Body of pancreas (tissue), 4 donors: Measurements from ENCODE around the gene PFKFB2. TPM values are rescaled to one million over a fixed set of nuclear protein-coding genes. Genes with fewer than 3 reads are reported as not detected.
A peak's percentile ranks its signal among the peaks of the same experiment; 100 is the strongest.

Experiments used
- ATAC-seq: fragments of 150-250 bp; one replicate; pipeline ENCODE4 v1.9.1; 2016
- DNase-seq, 4 donors: peaks; one replicate each; pipeline ENCODE4 v3.0.0-alpha.2; 2019
- H3K27ac ChIP-seq, 4 donors: fragments of 200-600 bp; sonication (generic); 1 replicate in 3 of 4; 2 replicates in 1 of 4; pipeline versions ENCODE4 v1.5.1 to v1.6.1; 2016 to 2019; ENCODE audit warnings: mild to moderate bottlenecking in 1 of 4, mixed read lengths in 1 of 4, moderate library complexity in 1 of 4
- H3K27me3 ChIP-seq, 2 donors: fragments of 200-600 bp; sonication (generic); one replicate each; pipeline ENCODE4 v1.6.0; 2016; ENCODE audit warnings: mild to moderate bottlenecking in 1 of 2
- H3K36me3 ChIP-seq, 2 donors: fragments of 200-600 bp; sonication (generic); replicated peaks in 1 of 2; 2 replicates each; pipeline ENCODE4 v1.5.1; 2016; ENCODE audit warnings: low read depth in 2 of 2; ENCODE audit not compliant: insufficient read depth in 1 of 2
- H3K4me1 ChIP-seq: fragments of 200-600 bp; sonication (generic); one replicate; pipeline ENCODE4 v1.6.0; 2016
- H3K4me3 ChIP-seq, 2 donors: fragments of 200-600 bp; sonication (generic); 1 replicate in 1 of 2; 2 replicates in 1 of 2; pipeline ENCODE4 v1.5.1; 2016 to 2019
- H3K9me3 ChIP-seq, 3 donors: fragments of 200-600 bp; sonication (generic); 1 replicate in 2 of 3; 2 replicates in 1 of 3; pipeline ENCODE4 v1.5.1; 2016
- POLR2A ChIP-seq, 3 donors: fragments of 450-650 bp; IDR thresholded peaks; one replicate each; pipeline ENCODE4 v1.6.1; 2016; ENCODE audit warnings: antibody characterized with exemption in 3 of 3, mild to moderate bottlenecking in 2 of 3
- WGBS, 2 donors: methylation state at CpG; one replicate each; pipeline ENCODE4 v1.1.5; 2017; 5-methylcytosine and 5-hydroxymethylcytosine counted together
- intact Hi-C: fragments of 100-400 bp; cut with DNase I; formaldehyde crosslinking; loops from one replicate; pipeline ENCODE4 v1.15.1; 2023
- total RNA-seq, 2 donors: library from RNA; depleted of rRNA; stranded (reverse); fragments of >200 nt; gene quantifications; one replicate each; pipeline ENCODE4 v1.1.0, GENCODE V29; 2016
- TF ChIP-seq, protein P1 (sequence below), 7 experiments: fragments of 450-650 bp in 4 of 7; fragments of 200-600 bp in 3 of 7; sonication (generic) in 3 of 7; IDR thresholded peaks; one replicate each; pipeline ENCODE4 v1.5.1; 2016 to 2019; ENCODE audit warnings: antibody characterized with exemption in 7 of 7

PFKFB2 gene
- total RNA-seq, 2 donors from 2014 or later = 4.9 to 9.3 TPM

DNA sequence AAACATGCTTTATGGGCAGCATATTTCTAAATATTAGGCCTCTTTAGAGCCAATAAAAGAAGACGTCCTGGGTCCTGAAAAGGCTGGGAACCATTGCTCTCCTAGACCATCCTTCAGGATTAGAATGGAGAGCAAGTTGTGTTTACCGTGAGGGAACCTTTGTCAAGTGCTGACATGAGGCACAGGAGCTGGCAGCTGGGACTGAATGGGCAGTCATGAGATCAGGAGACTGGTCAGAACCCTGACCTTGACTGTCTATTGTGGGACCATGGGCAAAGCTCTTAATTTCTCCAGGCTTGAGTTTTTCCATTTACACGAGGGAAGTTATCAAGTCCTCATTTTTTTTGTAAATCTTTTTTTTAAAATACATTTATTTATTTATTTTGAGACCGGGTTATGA, 5.2 kb downstream of the PFKFB2 start:
- intact Hi-C loops = no loop called here

DNA sequence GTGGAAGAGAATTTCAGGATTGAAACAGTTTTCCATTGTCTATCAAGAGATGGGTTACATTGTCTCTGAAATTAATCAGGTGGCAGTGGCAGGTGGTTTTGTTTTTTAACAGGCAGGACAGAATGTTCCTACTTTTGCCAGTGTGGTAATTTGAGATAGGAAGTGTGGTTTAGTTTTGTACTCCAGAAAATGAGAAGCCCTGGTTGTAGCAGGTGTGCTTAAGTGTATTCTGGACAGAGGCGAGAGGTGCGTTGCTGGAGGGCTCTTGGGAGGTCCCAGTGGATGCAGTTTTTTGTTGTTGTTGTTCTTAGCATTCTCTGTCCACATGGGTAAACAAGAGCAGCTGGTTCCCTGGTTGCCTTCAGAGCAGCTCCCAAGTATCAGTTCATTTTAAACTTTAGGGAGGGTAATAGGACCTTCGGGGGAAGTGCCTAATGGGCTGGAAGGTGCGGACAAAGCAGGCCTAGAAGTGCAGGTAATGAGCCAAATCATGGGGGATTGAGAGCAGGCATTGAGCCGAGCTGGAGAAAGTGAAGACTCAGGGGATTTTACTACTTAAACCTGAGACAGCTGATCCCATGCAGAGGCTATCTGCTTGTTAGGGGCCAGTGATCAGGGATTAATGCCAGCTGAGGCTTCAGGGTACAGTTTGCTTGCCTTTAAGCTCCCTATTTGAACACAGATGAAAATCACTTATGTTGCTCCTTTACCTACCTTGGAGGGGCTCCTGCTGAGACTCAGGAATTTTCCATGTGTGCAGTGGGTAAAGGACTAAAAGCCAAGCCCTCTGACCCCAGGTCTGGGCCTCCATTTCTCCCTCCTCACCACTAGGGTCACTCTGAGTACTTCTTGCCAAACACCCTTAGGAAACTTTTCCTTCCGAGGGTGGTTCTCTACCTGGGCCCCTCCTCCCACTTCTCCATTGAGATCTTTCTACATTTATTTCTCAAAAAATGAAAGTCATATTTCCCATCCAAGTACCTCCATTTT, 6.1 kb downstream of the PFKFB2 start:
- TF ChIP-seq POLR2A (IDR thresholded peaks at IDR 0.05) = no peak
- intact Hi-C loops = no loop called here
- Histone ChIP-seq H3K27me3 (no peaks in the 10 kb centered on the region), H3K4me3 (no peak overlapping the region), H3K4me1 (peaks cover 2% of the 10 kb centered on the region), H3K27ac (no peak overlapping the region), H3K36me3 (peaks cover 0 to 6% of the 10 kb centered on the region in 2 donors), H3K9me3 (no peaks in the 10 kb centered on the region)
- WGBS, 2 donors = 82 to 83% methylated on average over 6 of the region's 6 CpGs
- ATAC-seq = peak; percentile 6
- DNase-seq = peak in 2 of 4 donors; percentile 9 to 26

More for the DNA sequence above, 5.2 kb downstream of the PFKFB2 start:
- WGBS, 2 donors = 64 to 67% methylated on average over 4 of the region's 4 CpGs
- no peak for ATAC-seq
- Histone ChIP-seq H3K9me3 (no peaks in the 10 kb centered on the region), H3K27me3 (no peaks in the 10 kb centered on the region), H3K4me1 (peaks cover 7% of the 10 kb centered on the region), H3K36me3 (peaks cover 0 to 6% of the 10 kb centered on the region in 2 donors), H3K27ac (no peak overlapping the region), H3K4me3 (no peak overlapping the region)
- DNase-seq = no peak
- TF ChIP-seq POLR2A (IDR thresholded peaks at IDR 0.05) = no peak
- TF ChIP-seq, protein P1, sequence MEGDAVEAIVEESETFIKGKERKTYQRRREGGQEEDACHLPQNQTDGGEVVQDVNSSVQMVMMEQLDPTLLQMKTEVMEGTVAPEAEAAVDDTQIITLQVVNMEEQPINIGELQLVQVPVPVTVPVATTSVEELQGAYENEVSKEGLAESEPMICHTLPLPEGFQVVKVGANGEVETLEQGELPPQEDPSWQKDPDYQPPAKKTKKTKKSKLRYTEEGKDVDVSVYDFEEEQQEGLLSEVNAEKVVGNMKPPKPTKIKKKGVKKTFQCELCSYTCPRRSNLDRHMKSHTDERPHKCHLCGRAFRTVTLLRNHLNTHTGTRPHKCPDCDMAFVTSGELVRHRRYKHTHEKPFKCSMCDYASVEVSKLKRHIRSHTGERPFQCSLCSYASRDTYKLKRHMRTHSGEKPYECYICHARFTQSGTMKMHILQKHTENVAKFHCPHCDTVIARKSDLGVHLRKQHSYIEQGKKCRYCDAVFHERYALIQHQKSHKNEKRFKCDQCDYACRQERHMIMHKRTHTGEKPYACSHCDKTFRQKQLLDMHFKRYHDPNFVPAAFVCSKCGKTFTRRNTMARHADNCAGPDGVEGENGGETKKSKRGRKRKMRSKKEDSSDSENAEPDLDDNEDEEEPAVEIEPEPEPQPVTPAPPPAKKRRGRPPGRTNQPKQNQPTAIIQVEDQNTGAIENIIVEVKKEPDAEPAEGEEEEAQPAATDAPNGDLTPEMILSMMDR (IDR thresholded peaks at IDR 0.05) = no peak

GRCh38 chr1:207059881-207060280, 6.8 kb downstream of the PFKFB2 start:
- H3K27me3 ChIP-seq = no peaks in the 10 kb centered on the region
- TF ChIP-seq POLR2A (IDR thresholded peaks at IDR 0.05) = no peak
- TF ChIP-seq, protein P1 (IDR thresholded peaks at IDR 0.05) = no peak
- no peaks in the 10 kb centered on the region for H3K9me3 ChIP-seq
- peaks cover 0 to 6% of the 10 kb centered on the region in 2 donors for H3K36me3 ChIP-seq
- intact Hi-C loops = no loop called here
- ATAC-seq (no peak), DNase-seq (no peak)
- H3K4me3 ChIP-seq = no peak overlapping the region
- WGBS, 2 donors = 65 to 77% methylated on average over 4 of the region's 4 CpGs
- peaks cover 5% of the 10 kb centered on the region for H3K4me1 ChIP-seq
- H3K27ac ChIP-seq = peak overlapping the region in 1 of 4 donors; percentile 11

GRCh38 chr1:207060596-207060995, 7.5 kb downstream of the PFKFB2 start:
- ATAC-seq (no peak), DNase-seq (no peak)
- H3K36me3 ChIP-seq = peaks cover 0 to 6% of the 10 kb centered on the region in 2 donors
- H3K4me3 ChIP-seq = no peak overlapping the region
- TF ChIP-seq POLR2A (IDR thresholded peaks at IDR 0.05) = no peak
- TF ChIP-seq, protein P1 (IDR thresholded peaks at IDR 0.05) = no peak
- intact Hi-C loops = no loop called here
- WGBS, 2 donors = 54 to 71% methylated on average over 3 of the region's 3 CpGs
- H3K27ac ChIP-seq = no peak overlapping the region
- H3K27me3 ChIP-seq = no peaks in the 10 kb centered on the region
- peaks cover 5% of the 10 kb centered on the region for H3K4me1 ChIP-seq
- H3K9me3 ChIP-seq = no peaks in the 10 kb centered on the region

- H3K4me3 ChIP-seq = no peak overlapping the region
- no peak for TF ChIP-seq POLR2A (IDR thresholded peaks at IDR 0.05)
- TF ChIP-seq, protein P1 (IDR thresholded peaks at IDR 0.05) = no peak
- no peaks in the 10 kb centered on the region for H3K27me3 ChIP-seq
- no peak overlapping the region for H3K27ac ChIP-seq
- no peak for ATAC-seq
- intact Hi-C loops = no loop called here
- H3K36me3 ChIP-seq = peaks cover 0 to 6% of the 10 kb centered on the region in 2 donors
- DNase-seq = no peak
- no peaks in the 10 kb centered on the region for H3K9me3 ChIP-seq
- 64 to 86% methylated on average over 1 of the region's 1 CpG for WGBS, 2 donors
- H3K4me1 ChIP-seq = peaks cover 5% of the 10 kb centered on the region
Observed at GRCh38 chr1:207062058-207062457, 9.0 kb downstream of the PFKFB2 start.
